Transverse colon (tissue), 4 donors: ENCODE data around the gene LRRC30. TPM values are rescaled to one million over a fixed set of nuclear protein-coding genes. Genes with fewer than 3 reads are reported as not detected.

ENCODE experiments used
- DNase-seq: peaks from one replicate; pipeline ENCODE4 v3.0.0-alpha.2; 2019
- H3K27ac ChIP-seq, 4 donors: fragments of 200-600 bp; sonication (generic); 2 replicates each; pipeline ENCODE4 v1.5.1; 2016 to 2018; ENCODE audit warnings: inconsistent platforms in 4 of 4
- H3K27me3 ChIP-seq: fragments of 200-600 bp; sonication (generic); 2 replicates; pipeline ENCODE4 v1.5.1; 2017; ENCODE audit warnings: inconsistent platforms
- H3K36me3 ChIP-seq, 4 donors: fragments of 200-600 bp; sonication (generic); 2 replicates each; pipeline ENCODE4 v1.5.1; 2017 to 2019; ENCODE audit warnings: inconsistent platforms in 4 of 4
- H3K4me1 ChIP-seq, 4 donors: fragments of 200-600 bp; sonication (generic); 2 replicates each; pipeline ENCODE4 v1.5.1; 2017 to 2020; ENCODE audit warnings: inconsistent platforms in 4 of 4
- H3K4me3 ChIP-seq, 4 donors: fragments of 200-600 bp; sonication (generic); 1 replicate in 1 of 4; 2 replicates in 3 of 4; pipeline versions ENCODE4 v1.5.1 to v1.6.1; 2017 to 2019; ENCODE audit warnings: inconsistent platforms in 4 of 4
- H3K9me3 ChIP-seq, 2 donors: fragments of 200-600 bp; sonication (generic); 2 replicates each; pipeline ENCODE4 v1.5.1; 2017 to 2019; ENCODE audit warnings: inconsistent platforms in 2 of 2
- EP300 ChIP-seq: sonication (generic); formaldehyde crosslinking; IDR thresholded peaks from one replicate; pipeline ENCODE4 v1.6.1; 2017; ENCODE audit warnings: antibody characterized with exemption, low read depth
- POLR2A ChIP-seq: fragments of 450-650 bp; IDR thresholded peaks from one replicate; pipeline ENCODE4 v1.6.1; 2016; ENCODE audit warnings: antibody characterized with exemption, mild to moderate bottlenecking, moderate library complexity
- POLR2AphosphoS5 ChIP-seq, 3 donors: sonication (generic); formaldehyde crosslinking; IDR thresholded peaks; one replicate each; pipeline ENCODE4 v1.6.1; 2016; ENCODE audit warnings: antibody characterized with exemption in 3 of 3
- WGBS, 2 donors: methylation state at CpG; one replicate each; pipeline ENCODE4 v1.1.5; 2018; ENCODE audit warnings: low coverage in 1 of 2; 5-methylcytosine and 5-hydroxymethylcytosine counted together
- in situ Hi-C, 4 donors: fragments of 200-750 bp; cut with MboI; loops; one replicate each; pipeline versions ENCODE4 v1.15.0 to v1.15.1; 2017; ENCODE audit warnings: low sequenced_read_pairs in 3 of 4, low pct_ligation_motif_present in 1 of 4, low pct_unique_long_range_greater_than_20kb in 1 of 4
- intact Hi-C: fragments of 100-400 bp; cut with DNase I; formaldehyde crosslinking; loops from one replicate; pipeline ENCODE4 v1.15.1; 2023; ENCODE audit warnings: low total_unique reads
- total RNA-seq, 4 donors: library from RNA; depleted of rRNA; stranded (reverse); fragments of >200 nt; gene quantifications; one replicate each; pipeline ENCODE4 v1.1.0, GENCODE V29; 2016
- TF ChIP-seq, protein P1 (sequence below), 5 experiments: fragments of 200-600 bp in 3 of 5; fragments of 450-650 bp in 2 of 5; sonication (generic) in 3 of 5; IDR thresholded peaks; 1 replicate in 2 of 5; 2 replicates in 3 of 5; pipeline ENCODE4 v1.5.1; 2016 to 2017; ENCODE audit warnings: antibody characterized with exemption in 5 of 5, inconsistent platforms in 3 of 5, mild to moderate bottlenecking in 2 of 5, moderate library complexity in 1 of 5

LRRC30 gene
- not detected for total RNA-seq

DNA sequence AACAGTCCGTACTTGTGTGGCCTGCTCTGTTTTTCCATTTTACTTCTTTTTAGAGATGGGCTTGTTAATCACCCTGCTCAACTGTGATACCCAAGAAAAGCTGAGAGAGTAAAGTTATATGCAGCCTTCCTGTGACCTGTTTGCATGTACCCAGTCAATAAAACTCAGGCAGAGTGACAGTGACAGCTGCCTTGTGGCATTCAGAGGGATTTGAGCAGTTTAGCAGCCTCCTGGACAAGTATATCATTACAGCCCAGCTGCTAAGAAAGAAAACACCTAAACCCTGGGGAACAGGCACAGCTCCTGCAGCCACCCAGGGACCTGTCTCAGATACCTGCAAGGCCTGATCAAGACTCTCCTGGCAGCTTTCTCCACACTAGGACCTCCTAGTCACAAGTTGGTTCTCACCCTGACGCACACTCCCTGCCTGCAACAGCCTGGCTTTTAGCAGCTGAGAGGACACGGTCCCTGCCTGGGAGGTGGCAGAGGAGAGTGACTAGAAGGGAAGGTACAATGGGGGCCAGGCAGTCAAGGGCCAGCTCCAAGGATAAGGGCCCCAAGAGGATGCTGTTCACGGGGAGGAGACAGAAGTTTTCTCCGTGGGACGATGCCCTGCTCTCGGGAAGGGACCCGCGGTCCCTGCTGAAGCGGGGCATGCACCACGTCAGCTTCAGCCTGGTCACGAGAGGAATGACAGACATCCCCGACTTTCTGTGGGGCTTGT, at the start of gene LRRC30:
LRRC30 (plus strand) TSS at position 464 of the 724 bp plus-strand sequence; CDS start at position 514, 50 bp downstream.
- no peak within 1 kb of the TSS for H3K27ac ChIP-seq
- no peaks in the 10 kb centered on the region for H3K27me3 ChIP-seq
- intact Hi-C loops (no loop called here), in situ Hi-C loops (no loop called here)
- TF ChIP-seq EP300: no peak
- TF ChIP-seq, protein P1, sequence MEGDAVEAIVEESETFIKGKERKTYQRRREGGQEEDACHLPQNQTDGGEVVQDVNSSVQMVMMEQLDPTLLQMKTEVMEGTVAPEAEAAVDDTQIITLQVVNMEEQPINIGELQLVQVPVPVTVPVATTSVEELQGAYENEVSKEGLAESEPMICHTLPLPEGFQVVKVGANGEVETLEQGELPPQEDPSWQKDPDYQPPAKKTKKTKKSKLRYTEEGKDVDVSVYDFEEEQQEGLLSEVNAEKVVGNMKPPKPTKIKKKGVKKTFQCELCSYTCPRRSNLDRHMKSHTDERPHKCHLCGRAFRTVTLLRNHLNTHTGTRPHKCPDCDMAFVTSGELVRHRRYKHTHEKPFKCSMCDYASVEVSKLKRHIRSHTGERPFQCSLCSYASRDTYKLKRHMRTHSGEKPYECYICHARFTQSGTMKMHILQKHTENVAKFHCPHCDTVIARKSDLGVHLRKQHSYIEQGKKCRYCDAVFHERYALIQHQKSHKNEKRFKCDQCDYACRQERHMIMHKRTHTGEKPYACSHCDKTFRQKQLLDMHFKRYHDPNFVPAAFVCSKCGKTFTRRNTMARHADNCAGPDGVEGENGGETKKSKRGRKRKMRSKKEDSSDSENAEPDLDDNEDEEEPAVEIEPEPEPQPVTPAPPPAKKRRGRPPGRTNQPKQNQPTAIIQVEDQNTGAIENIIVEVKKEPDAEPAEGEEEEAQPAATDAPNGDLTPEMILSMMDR (IDR thresholded peaks at IDR 0.05): no peak
- no peak for TF ChIP-seq POLR2AphosphoS5 (IDR thresholded peaks at IDR 0.05)
- no peaks in the 10 kb centered on the region for H3K9me3 ChIP-seq
- DNase-seq: no peak
- no peak within 1 kb of the TSS for H3K4me3 ChIP-seq
- H3K36me3 ChIP-seq: no peaks in the 10 kb centered on the region
- no peaks in the 10 kb centered on the region for H3K4me1 ChIP-seq
- WGBS, 2 donors: 82% methylated on average over 13 of the region's 13 CpGs; no CpG with 5 or more reads in 1 of the 2 donors

DNA sequence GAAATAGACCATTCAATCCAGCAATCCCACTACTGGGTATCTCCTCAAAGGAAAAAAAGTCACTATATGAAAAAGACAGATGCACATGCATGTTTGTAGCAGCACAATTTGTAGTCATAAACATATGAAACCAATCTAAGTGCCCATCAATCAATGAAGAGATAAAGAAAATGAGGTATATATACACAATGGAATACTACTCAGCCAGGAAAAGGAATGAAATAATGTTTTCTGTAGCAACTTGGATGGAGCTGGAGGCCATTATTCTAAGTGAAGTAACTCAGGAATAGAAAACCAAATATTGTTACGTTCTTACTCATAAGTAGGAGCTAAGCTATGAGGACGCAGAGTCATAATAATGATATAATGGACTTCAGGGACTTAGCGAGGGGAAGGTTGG, 45.2 kb upstream of the LRRC30 start:
- no peak overlapping the region for H3K4me3 ChIP-seq
- 93 to 95% methylated on average over 3 of the region's 3 CpGs for WGBS, 2 donors
- DNase-seq: no peak
- intact Hi-C loops (no loop called here), in situ Hi-C loops (loop anchor here in 1 of 4 donors (25.0 kb wide), 1 partner anchor 248 kb away; no protein-coding TSS in a partner anchor)
- TF ChIP-seq, protein P1 (IDR thresholded peaks at IDR 0.05): no peak
- TF ChIP-seq POLR2A: no peak
- no peak for TF ChIP-seq EP300
- no peak for TF ChIP-seq POLR2AphosphoS5 (IDR thresholded peaks at IDR 0.05)
- H3K9me3 ChIP-seq: no peaks in the 10 kb centered on the region
- no peaks in the 10 kb centered on the region for H3K27me3 ChIP-seq
- H3K4me1 ChIP-seq: no peaks in the 10 kb centered on the region
- H3K36me3 ChIP-seq: no peaks in the 10 kb centered on the region
- H3K27ac ChIP-seq: no peak overlapping the region

DNA sequence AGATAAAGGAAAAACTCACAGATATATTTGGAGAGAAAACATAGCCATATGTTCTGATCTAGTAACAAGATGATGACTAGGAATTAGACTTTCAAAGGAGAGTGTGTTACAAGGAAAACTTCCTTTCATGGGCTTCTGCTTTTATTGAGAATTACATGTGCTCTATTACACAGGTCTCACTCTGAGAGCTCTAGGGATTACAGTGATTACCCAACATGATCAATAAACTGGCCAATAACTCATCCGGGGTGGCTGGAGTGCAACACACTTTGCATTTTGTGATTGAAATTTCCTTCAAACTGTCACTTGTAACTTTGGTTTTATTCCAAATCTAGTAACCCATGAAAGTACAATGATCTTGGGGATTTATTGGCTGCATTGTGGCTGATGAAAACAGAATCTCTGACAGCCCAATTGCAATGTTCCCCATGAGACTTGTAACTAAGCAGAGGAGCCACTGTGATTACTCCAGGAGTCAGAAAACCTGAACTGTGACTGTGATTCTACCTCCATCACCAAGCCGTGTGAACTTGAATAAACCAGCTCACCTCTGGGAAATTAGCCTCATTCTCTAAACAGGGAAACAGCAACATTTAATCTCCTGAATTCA, 40.2 kb upstream of the LRRC30 start:
- H3K36me3 ChIP-seq: no peaks in the 10 kb centered on the region
- TF ChIP-seq POLR2A (no peak), POLR2AphosphoS5 (IDR thresholded peaks at IDR 0.05) (no peak), EP300 (no peak)
- TF ChIP-seq, protein P1 (IDR thresholded peaks at IDR 0.05): no peak
- no peak for DNase-seq
- H3K4me3 ChIP-seq: no peak overlapping the region
- H3K27me3 ChIP-seq: no peaks in the 10 kb centered on the region
- intact Hi-C loops (no loop called here), in situ Hi-C loops (loop anchor here in 1 of 4 donors (25.0 kb wide), 1 partner anchor 253 kb away; no protein-coding TSS in a partner anchor)
- 54 to 59% methylated on average over 2 of the region's 2 CpGs for WGBS, 2 donors
- no peak overlapping the region for H3K27ac ChIP-seq
- H3K4me1 ChIP-seq: no peaks in the 10 kb centered on the region
- no peaks in the 10 kb centered on the region for H3K9me3 ChIP-seq

DNA sequence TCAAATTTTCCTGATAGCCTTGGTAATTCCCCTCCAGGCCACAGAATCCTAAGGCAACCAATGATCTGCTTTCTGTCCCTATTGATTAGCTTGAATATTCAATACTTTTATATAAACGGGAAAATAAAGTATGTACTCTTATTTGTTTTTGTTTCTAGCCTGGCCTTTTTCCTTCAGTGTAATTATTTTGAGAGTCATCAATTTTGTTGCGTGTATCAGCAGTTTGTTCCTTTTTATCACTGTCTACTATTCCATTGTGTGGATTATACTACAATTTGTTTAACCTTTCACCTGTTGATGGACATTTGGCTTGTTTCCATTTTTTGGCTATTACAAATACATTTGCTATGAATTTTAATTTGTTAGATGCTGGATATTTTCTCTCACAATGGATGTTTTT, 39.2 kb upstream of the LRRC30 start:
- H3K27ac ChIP-seq: no peak overlapping the region
- in situ Hi-C loops (loop anchor here in 1 of 4 donors (25.0 kb wide), 1 partner anchor 254 kb away; no protein-coding TSS in a partner anchor), intact Hi-C loops (no loop called here)
- WGBS, 2 donors: 81 to 86% methylated on average over 2 of the region's 2 CpGs
- no peaks in the 10 kb centered on the region for H3K27me3 ChIP-seq
- H3K9me3 ChIP-seq: no peaks in the 10 kb centered on the region
- H3K4me1 ChIP-seq: no peaks in the 10 kb centered on the region
- H3K4me3 ChIP-seq: no peak overlapping the region
- no peak for DNase-seq
- no peak for TF ChIP-seq EP300
- no peak for TF ChIP-seq POLR2A
- TF ChIP-seq, protein P1 (IDR thresholded peaks at IDR 0.05): no peak
- no peak for TF ChIP-seq POLR2AphosphoS5 (IDR thresholded peaks at IDR 0.05)
- no peaks in the 10 kb centered on the region for H3K36me3 ChIP-seq
